Measurements from ENCODE around the gene CFAP299.

Gene CFAP299

GRCh38 chr4:80535551-80535950 is 200.0 kb downstream of the CFAP299 start:
- TF ChIP-seq EZH2phosphoT487 (IDR thresholded peaks at IDR 0.05; ENCODE audit: borderline replicate concordance) (no peak), CTCF (conservative IDR thresholded peaks at IDR 0.05; ENCODE audit: low read length) (no peak)
- Histone ChIP-seq H3K4me1 (ENCODE audit: insufficient read depth, low read length, poor library complexity, severe bottlenecking) (peaks cover 14% of the 10 kb centered on the region), H3K9me3 (ENCODE audit: insufficient read depth, low read depth, low read length) (no peaks in the 10 kb centered on the region), H2AFZ (ENCODE audit: low read length) (no peak overlapping the region), H3K79me2 (ENCODE audit: insufficient read depth, low read length) (no peaks in the 10 kb centered on the region), H3K4me3 (ENCODE audit: low read length, poor library complexity, severe bottlenecking) (no peak overlapping the region), H3K4me2 (ENCODE audit: low read depth, low read length, poor library complexity, severe bottlenecking) (no peak overlapping the region), H3K9ac (ENCODE audit: low read depth, low read length, poor library complexity, severe bottlenecking) (no peak overlapping the region), H3K36me3 (ENCODE audit: insufficient read depth, low read length) (no peaks in the 10 kb centered on the region), H3K27me3 (ENCODE audit: insufficient read depth, low read length, poor library complexity, severe bottlenecking) (no peaks in the 10 kb centered on the region), H3K9me2 (replicated peaks; ENCODE audit: low read depth, low read length) (no peaks in the 10 kb centered on the region), H3F3A (ENCODE audit: low read depth) (no peaks in the 10 kb centered on the region), H4K20me1 (ENCODE audit: insufficient read depth, low read length, poor library complexity, severe bottlenecking) (no peaks in the 10 kb centered on the region)

GRCh38 chr4:80538276-80538926 is 202.9 kb downstream of the CFAP299 start:
- no peak overlapping the region for H3K9ac ChIP-seq (ENCODE audit: low read depth, low read length, poor library complexity, severe bottlenecking)
- H4K20me1 ChIP-seq (ENCODE audit: insufficient read depth, low read length, poor library complexity, severe bottlenecking) = no peaks in the 10 kb centered on the region
- H3K9me2 ChIP-seq (replicated peaks; ENCODE audit: low read depth, low read length) = no peaks in the 10 kb centered on the region
- no peak overlapping the region for H3K4me3 ChIP-seq (ENCODE audit: low read length, poor library complexity, severe bottlenecking)
- TF ChIP-seq CTCF (conservative IDR thresholded peaks at IDR 0.05; ENCODE audit: low read length) (no peak), EZH2phosphoT487 (IDR thresholded peaks at IDR 0.05; ENCODE audit: borderline replicate concordance) (no peak)
- H3K4me1 ChIP-seq (ENCODE audit: insufficient read depth, low read length, poor library complexity, severe bottlenecking) = peaks cover 12% of the 10 kb centered on the region
- no peaks in the 10 kb centered on the region for H3F3A ChIP-seq (ENCODE audit: low read depth)
- H3K4me2 ChIP-seq (ENCODE audit: low read depth, low read length, poor library complexity, severe bottlenecking) = no peak overlapping the region
- no peaks in the 10 kb centered on the region for H3K27me3 ChIP-seq (ENCODE audit: insufficient read depth, low read length, poor library complexity, severe bottlenecking)
- H3K36me3 ChIP-seq (ENCODE audit: insufficient read depth, low read length) = no peaks in the 10 kb centered on the region
- no peak overlapping the region for H2AFZ ChIP-seq (ENCODE audit: low read length)
- H3K9me3 ChIP-seq (ENCODE audit: insufficient read depth, low read depth, low read length) = no peaks in the 10 kb centered on the region
- no peaks in the 10 kb centered on the region for H3K79me2 ChIP-seq (ENCODE audit: insufficient read depth, low read length)

GRCh38 chr4:80539190-80539589 is 203.7 kb downstream of the CFAP299 start:
- H3K79me2 ChIP-seq (ENCODE audit: insufficient read depth, low read length) = no peaks in the 10 kb centered on the region
- TF ChIP-seq EZH2phosphoT487 (IDR thresholded peaks at IDR 0.05; ENCODE audit: borderline replicate concordance) (no peak), CTCF (conservative IDR thresholded peaks at IDR 0.05; ENCODE audit: low read length) (no peak)
- no peaks in the 10 kb centered on the region for H3F3A ChIP-seq (ENCODE audit: low read depth)
- no peak overlapping the region for H3K4me2 ChIP-seq (ENCODE audit: low read depth, low read length, poor library complexity, severe bottlenecking)
- no peaks in the 10 kb centered on the region for H3K9me2 ChIP-seq (replicated peaks; ENCODE audit: low read depth, low read length)
- no peaks in the 10 kb centered on the region for H3K27me3 ChIP-seq (ENCODE audit: insufficient read depth, low read length, poor library complexity, severe bottlenecking)
- H3K36me3 ChIP-seq (ENCODE audit: insufficient read depth, low read length) = no peaks in the 10 kb centered on the region
- no peak overlapping the region for H3K9ac ChIP-seq (ENCODE audit: low read depth, low read length, poor library complexity, severe bottlenecking)
- H4K20me1 ChIP-seq (ENCODE audit: insufficient read depth, low read length, poor library complexity, severe bottlenecking) = no peaks in the 10 kb centered on the region
- H3K4me1 ChIP-seq (ENCODE audit: insufficient read depth, low read length, poor library complexity, severe bottlenecking) = peaks cover 12% of the 10 kb centered on the region
- H3K4me3 ChIP-seq (ENCODE audit: low read length, poor library complexity, severe bottlenecking) = no peak overlapping the region
- no peaks in the 10 kb centered on the region for H3K9me3 ChIP-seq (ENCODE audit: insufficient read depth, low read depth, low read length)
- H2AFZ ChIP-seq (ENCODE audit: low read length) = no peak overlapping the region

All from Loucy (cell line).